GM19463 (cell line): ENCODE data around the gene RNU7-1.

Source experiments
- ATAC-seq: cut with Tn5 transposase; IDR thresholded peaks from one replicate; pipeline ENCODE4 v1.9.1; 2021; ENCODE audit warnings: mild to moderate bottlenecking, moderate library complexity; ENCODE audit not compliant: unreplicated experiment

The RNU7-1 gene

DNA sequence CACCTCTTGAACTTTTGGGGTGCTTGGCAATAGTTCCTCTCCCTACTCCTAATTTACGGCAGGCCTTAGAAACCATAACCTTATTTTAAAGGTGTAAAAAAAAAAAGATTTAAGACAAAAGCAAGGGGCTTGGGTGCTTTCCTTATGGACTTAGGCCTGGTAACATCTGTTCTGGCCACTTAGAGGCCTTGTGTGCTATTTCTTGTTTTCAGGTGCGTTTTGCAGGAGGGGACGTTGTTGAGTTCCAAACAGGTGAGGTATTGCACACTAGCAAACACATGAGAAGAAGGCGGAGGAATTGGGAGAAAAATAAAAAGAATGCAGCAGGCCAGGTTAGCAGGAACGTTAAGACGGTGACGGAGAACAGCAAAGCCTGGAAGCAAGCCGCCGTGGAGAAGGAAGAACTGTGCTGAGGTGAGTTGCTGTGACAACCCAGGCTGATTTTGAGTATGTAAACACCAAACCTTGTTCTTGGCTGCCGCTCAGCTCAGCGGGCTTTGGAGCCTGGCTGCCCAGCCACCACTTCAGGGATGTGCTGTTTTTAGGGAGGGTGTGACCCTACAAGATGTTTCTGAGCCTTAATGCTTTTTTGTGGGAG, 44.4 kb downstream of the RNU7-1 start:
- ATAC-seq, result no peak
